ENCODE data around the gene TGDS. TPM values are rescaled to one million over a fixed set of nuclear protein-coding genes. Genes with fewer than 3 reads are reported as not detected.

Gene TGDS
- total RNA-seq, 3 donors from 2014 or later (not counting 1 experiment from before 2014, with no cell fraction given) = 6.9 to 9.0 (median 7.7) TPM

GRCh38 chr13:94553766-94554165 lies 42.2 kb downstream of the TGDS start:
- Mint-ChIP-seq H3K4me3 (no peak overlapping the region), H3K9me3 (peaks cover 0 to 2% of the 10 kb centered on the region in 2 donors), H3K36me3 (peaks cover 8% of the 10 kb centered on the region), H3K27ac (no peak overlapping the region), H3K4me1 (peaks cover 12 to 16% of the 10 kb centered on the region in 2 donors), H3K27me3 (ENCODE audit: low read depth in 2 of 2) (peaks cover 0 to 6% of the 10 kb centered on the region in 2 donors)
- TF ChIP-seq, protein P1, sequence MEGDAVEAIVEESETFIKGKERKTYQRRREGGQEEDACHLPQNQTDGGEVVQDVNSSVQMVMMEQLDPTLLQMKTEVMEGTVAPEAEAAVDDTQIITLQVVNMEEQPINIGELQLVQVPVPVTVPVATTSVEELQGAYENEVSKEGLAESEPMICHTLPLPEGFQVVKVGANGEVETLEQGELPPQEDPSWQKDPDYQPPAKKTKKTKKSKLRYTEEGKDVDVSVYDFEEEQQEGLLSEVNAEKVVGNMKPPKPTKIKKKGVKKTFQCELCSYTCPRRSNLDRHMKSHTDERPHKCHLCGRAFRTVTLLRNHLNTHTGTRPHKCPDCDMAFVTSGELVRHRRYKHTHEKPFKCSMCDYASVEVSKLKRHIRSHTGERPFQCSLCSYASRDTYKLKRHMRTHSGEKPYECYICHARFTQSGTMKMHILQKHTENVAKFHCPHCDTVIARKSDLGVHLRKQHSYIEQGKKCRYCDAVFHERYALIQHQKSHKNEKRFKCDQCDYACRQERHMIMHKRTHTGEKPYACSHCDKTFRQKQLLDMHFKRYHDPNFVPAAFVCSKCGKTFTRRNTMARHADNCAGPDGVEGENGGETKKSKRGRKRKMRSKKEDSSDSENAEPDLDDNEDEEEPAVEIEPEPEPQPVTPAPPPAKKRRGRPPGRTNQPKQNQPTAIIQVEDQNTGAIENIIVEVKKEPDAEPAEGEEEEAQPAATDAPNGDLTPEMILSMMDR (IDR thresholded peaks at IDR 0.05) = no peak
- H3K27ac ChIP-seq (ENCODE audit: low read length) = no peak overlapping the region
- no peaks in the 10 kb centered on the region for H3K27me3 ChIP-seq (ENCODE audit: control insufficient read depth, insufficient read depth, low read length)
- intact Hi-C loops (cut with micrococcal nuclease) = no loop called here
- H3K9me3 ChIP-seq (ENCODE audit: control insufficient read depth, insufficient read depth, low read length) = no peaks in the 10 kb centered on the region
- DNase-seq (no peak), ATAC-seq (no peak)
- no peaks in the 10 kb centered on the region for H3K36me3 ChIP-seq (ENCODE audit: control insufficient read depth, insufficient read depth, low read length)
- no peak overlapping the region for H3K4me3 ChIP-seq (ENCODE audit: low read length)
- 89% methylated on average over 4 of the region's 4 CpGs for WGBS (ENCODE audit: insufficient coverage)
- H3K4me1 ChIP-seq (ENCODE audit: control insufficient read depth, insufficient read depth, low read length) = peaks cover 9% of the 10 kb centered on the region

GRCh38 chr13:94552095-94552494 lies 43.9 kb downstream of the TGDS start:
- Histone ChIP-seq H3K27ac (ENCODE audit: low read length) (no peak overlapping the region), H3K36me3 (ENCODE audit: control insufficient read depth, insufficient read depth, low read length) (no peaks in the 10 kb centered on the region), H3K27me3 (ENCODE audit: control insufficient read depth, insufficient read depth, low read length) (no peaks in the 10 kb centered on the region), H3K4me3 (ENCODE audit: low read length) (no peak overlapping the region), H3K4me1 (ENCODE audit: control insufficient read depth, insufficient read depth, low read length) (peaks cover 15% of the 10 kb centered on the region), H3K9me3 (ENCODE audit: control insufficient read depth, insufficient read depth, low read length) (no peaks in the 10 kb centered on the region)
- DNase-seq = no peak
- 100% methylated on average over 5 of the region's 5 CpGs for WGBS (ENCODE audit: insufficient coverage)
- Mint-ChIP-seq H3K9me3 (peaks cover 0 to 2% of the 10 kb centered on the region in 2 donors), H3K27me3 (ENCODE audit: low read depth in 2 of 2) (peaks cover 0 to 6% of the 10 kb centered on the region in 2 donors), H3K36me3 (peaks cover 8% of the 10 kb centered on the region), H3K4me1 (peaks cover 21 to 26% of the 10 kb centered on the region in 2 donors), H3K27ac (no peak overlapping the region), H3K4me3 (peak overlapping the region; percentile 2)
- TF ChIP-seq, protein P1 (IDR thresholded peaks at IDR 0.05) = no peak
- no peak for ATAC-seq
- intact Hi-C loops (cut with micrococcal nuclease) = no loop called here

DNA sequence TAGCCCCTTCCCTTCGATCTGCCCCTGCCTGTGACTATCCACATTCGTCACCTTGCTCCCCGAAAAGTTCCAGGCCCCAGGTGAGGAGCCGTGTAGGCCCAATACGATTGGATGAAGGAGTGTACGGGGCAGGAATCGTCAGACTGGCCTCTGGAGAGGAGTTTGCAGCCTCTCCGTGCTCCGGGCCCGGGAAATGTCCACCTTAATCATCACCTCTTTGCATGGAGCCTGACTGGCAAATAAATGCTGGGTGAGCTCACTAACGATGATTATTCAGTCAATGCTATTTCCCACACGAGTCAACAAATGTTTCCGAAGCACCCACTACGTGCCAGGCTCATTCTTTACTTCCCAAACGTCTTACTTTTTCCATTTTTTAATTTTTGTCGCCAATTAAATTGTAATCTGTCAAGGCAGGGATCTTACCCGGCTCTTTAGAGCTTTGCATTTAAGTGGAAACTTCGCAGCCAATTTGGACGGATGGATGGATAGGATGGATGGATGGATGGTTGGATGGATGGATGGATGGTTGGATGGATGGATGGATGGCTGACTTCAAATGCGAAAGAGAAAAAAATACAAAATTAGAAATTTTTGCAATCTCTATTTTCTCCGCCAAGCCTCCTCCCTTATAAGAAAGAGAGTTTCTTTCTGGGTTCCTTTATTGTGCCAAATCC lies 45.8 kb downstream of the TGDS start:
- intact Hi-C loops (cut with micrococcal nuclease) = no loop called here
- peaks cover 8% of the 10 kb centered on the region for H3K36me3 Mint-ChIP-seq
- no peak for DNase-seq

More for the DNA sequence above, 45.8 kb downstream of the TGDS start:
- peaks cover 2 to 4% of the 10 kb centered on the region in 2 donors for H3K9me3 Mint-ChIP-seq
- H3K27ac ChIP-seq (ENCODE audit: low read length) = peak overlapping the region; percentile 94
- TF ChIP-seq, protein P1 (IDR thresholded peaks at IDR 0.05) = no peak
- peak overlapping the region; percentile 93 for H3K4me3 ChIP-seq (ENCODE audit: low read length)
- peaks cover 15% of the 10 kb centered on the region for H3K4me1 ChIP-seq (ENCODE audit: control insufficient read depth, insufficient read depth, low read length)
- peak overlapping the region; percentile 94 to 99 for H3K27ac Mint-ChIP-seq
- H3K36me3 ChIP-seq (ENCODE audit: control insufficient read depth, insufficient read depth, low read length) = no peaks in the 10 kb centered on the region
- H3K27me3 ChIP-seq (ENCODE audit: control insufficient read depth, insufficient read depth, low read length) = no peaks in the 10 kb centered on the region
- peak overlapping the region; percentile 91 for H3K4me3 Mint-ChIP-seq
- ATAC-seq = peak in 1 of 3 donors; percentile 4
- peaks cover 21 to 26% of the 10 kb centered on the region in 2 donors for H3K4me1 Mint-ChIP-seq
- no peaks in the 10 kb centered on the region for H3K9me3 ChIP-seq (ENCODE audit: control insufficient read depth, insufficient read depth, low read length)
- WGBS (ENCODE audit: insufficient coverage) = 20% methylated on average over 18 of the region's 21 CpGs
- H3K27me3 Mint-ChIP-seq (ENCODE audit: low read depth in 2 of 2) = peaks cover 0 to 6% of the 10 kb centered on the region in 2 donors

Measured in natural killer cell (primary cell).